ENCODE data around the gene STAT3.
"Not testable (repeated sequence)": the region's sequence is repeated elsewhere in the genome, so short reads cannot be mapped to it uniquely, and the experiment has no call there.

The STAT3 gene

GRCh38 chr17:42301022-42301421, 87.2 kb downstream of the STAT3 start:
- Histone ChIP-seq H3K4me1 (ENCODE audit: control insufficient read depth, insufficient read depth, low read length) (no peaks in the 10 kb centered on the region), H3K9me3 (ENCODE audit: control insufficient read depth, low read length) (no peaks in the 10 kb centered on the region), H3K36me3 (ENCODE audit: control insufficient read depth, insufficient read depth, low read length) (no peaks in the 10 kb centered on the region), H3K4me3 (ENCODE audit: insufficient read depth, low read depth, low read length) (no peak overlapping the region), H3K27me3 (ENCODE audit: control insufficient read depth, insufficient read depth, low read length, poor library complexity, severe bottlenecking) (no peaks in the 10 kb centered on the region), H3K27ac (ENCODE audit: insufficient read depth, low read depth, low read length, poor library complexity, severe bottlenecking) (no peak overlapping the region)
- 91 to 92% methylated on average over 9 of the region's 9 CpGs for WGBS, 2 experiments

- not testable (repeated sequence) for H3K4me3 ChIP-seq (ENCODE audit: insufficient read depth, low read depth, low read length); H3K36me3 ChIP-seq (ENCODE audit: control insufficient read depth, insufficient read depth, low read length); H3K27ac ChIP-seq (ENCODE audit: insufficient read depth, low read depth, low read length, poor library complexity, severe bottlenecking); H3K9me3 ChIP-seq (ENCODE audit: control insufficient read depth, low read length); H3K4me1 ChIP-seq (ENCODE audit: control insufficient read depth, insufficient read depth, low read length); H3K27me3 ChIP-seq (ENCODE audit: control insufficient read depth, insufficient read depth, low read length, poor library complexity, severe bottlenecking)
- WGBS, 2 experiments: 78 to 91% methylated on average over 3 to 4 of the region's 17 CpGs
Observed at GRCh38 chr17:42299913-42300312, 88.3 kb downstream of the STAT3 start.

GRCh38 chr17:42299361-42299760, 88.9 kb downstream of the STAT3 start:
- H3K4me3 ChIP-seq (ENCODE audit: insufficient read depth, low read depth, low read length); H3K27me3 ChIP-seq (ENCODE audit: control insufficient read depth, insufficient read depth, low read length, poor library complexity, severe bottlenecking); H3K27ac ChIP-seq (ENCODE audit: insufficient read depth, low read depth, low read length, poor library complexity, severe bottlenecking); H3K4me1 ChIP-seq (ENCODE audit: control insufficient read depth, insufficient read depth, low read length); H3K9me3 ChIP-seq (ENCODE audit: control insufficient read depth, low read length); H3K36me3 ChIP-seq (ENCODE audit: control insufficient read depth, insufficient read depth, low read length): not testable (repeated sequence)
- WGBS, 2 experiments: 95 to 97% methylated on average over 10 of the region's 10 CpGs

- H3K27me3 ChIP-seq (ENCODE audit: control insufficient read depth, insufficient read depth, low read length, poor library complexity, severe bottlenecking); H3K4me1 ChIP-seq (ENCODE audit: control insufficient read depth, insufficient read depth, low read length); H3K9me3 ChIP-seq (ENCODE audit: control insufficient read depth, low read length); H3K27ac ChIP-seq (ENCODE audit: insufficient read depth, low read depth, low read length, poor library complexity, severe bottlenecking); H3K4me3 ChIP-seq (ENCODE audit: insufficient read depth, low read depth, low read length); H3K36me3 ChIP-seq (ENCODE audit: control insufficient read depth, insufficient read depth, low read length): not testable (repeated sequence)
- 94 to 95% methylated on average over 8 to 9 of the region's 10 CpGs for WGBS, 2 experiments
Observed at GRCh38 chr17:42297775-42298174, 90.5 kb downstream of the STAT3 start.

- H3K27me3 ChIP-seq (ENCODE audit: control insufficient read depth, insufficient read depth, low read length, poor library complexity, severe bottlenecking): no peaks in the 10 kb centered on the region
- H3K27ac ChIP-seq (ENCODE audit: insufficient read depth, low read depth, low read length, poor library complexity, severe bottlenecking): no peak overlapping the region
- WGBS, 2 experiments: 89 to 93% methylated on average over 3 of the region's 3 CpGs
- H3K4me3 ChIP-seq (ENCODE audit: insufficient read depth, low read depth, low read length): no peak overlapping the region
- no peaks in the 10 kb centered on the region for H3K9me3 ChIP-seq (ENCODE audit: control insufficient read depth, low read length)
- no peaks in the 10 kb centered on the region for H3K36me3 ChIP-seq (ENCODE audit: control insufficient read depth, insufficient read depth, low read length)
- H3K4me1 ChIP-seq (ENCODE audit: control insufficient read depth, insufficient read depth, low read length): no peaks in the 10 kb centered on the region
Observed at GRCh38 chr17:42296012-42296411, 92.2 kb downstream of the STAT3 start.

- H3K9me3 ChIP-seq (ENCODE audit: control insufficient read depth, low read length): no peaks in the 10 kb centered on the region
- 91% methylated on average over 12 of the region's 12 CpGs for WGBS, 2 experiments
- no peak overlapping the region for H3K27ac ChIP-seq (ENCODE audit: insufficient read depth, low read depth, low read length, poor library complexity, severe bottlenecking)
- H3K4me1 ChIP-seq (ENCODE audit: control insufficient read depth, insufficient read depth, low read length): no peaks in the 10 kb centered on the region
- H3K36me3 ChIP-seq (ENCODE audit: control insufficient read depth, insufficient read depth, low read length): no peaks in the 10 kb centered on the region
- H3K27me3 ChIP-seq (ENCODE audit: control insufficient read depth, insufficient read depth, low read length, poor library complexity, severe bottlenecking): peaks cover 8% of the 10 kb centered on the region
- H3K4me3 ChIP-seq (ENCODE audit: insufficient read depth, low read depth, low read length): no peak overlapping the region
Observed at GRCh38 chr17:42294469-42295398, 93.5 kb downstream of the STAT3 start.

GRCh38 chr17:42291129-42291528, 97.1 kb downstream of the STAT3 start:
- H3K4me1 ChIP-seq (ENCODE audit: control insufficient read depth, insufficient read depth, low read length): no peaks in the 10 kb centered on the region
- no peaks in the 10 kb centered on the region for H3K36me3 ChIP-seq (ENCODE audit: control insufficient read depth, insufficient read depth, low read length)
- H3K27me3 ChIP-seq (ENCODE audit: control insufficient read depth, insufficient read depth, low read length, poor library complexity, severe bottlenecking): peaks cover 40% of the 10 kb centered on the region
- WGBS, 2 experiments: 87 to 94% methylated on average over 11 of the region's 11 CpGs
- no peak overlapping the region for H3K27ac ChIP-seq (ENCODE audit: insufficient read depth, low read depth, low read length, poor library complexity, severe bottlenecking)
- no peaks in the 10 kb centered on the region for H3K9me3 ChIP-seq (ENCODE audit: control insufficient read depth, low read length)
- H3K4me3 ChIP-seq (ENCODE audit: insufficient read depth, low read depth, low read length): no peak overlapping the region

GRCh38 chr17:42290577-42290976, 97.7 kb downstream of the STAT3 start:
- Histone ChIP-seq H3K27ac (ENCODE audit: insufficient read depth, low read depth, low read length, poor library complexity, severe bottlenecking) (no peak overlapping the region), H3K4me1 (ENCODE audit: control insufficient read depth, insufficient read depth, low read length) (no peaks in the 10 kb centered on the region), H3K36me3 (ENCODE audit: control insufficient read depth, insufficient read depth, low read length) (no peaks in the 10 kb centered on the region), H3K4me3 (ENCODE audit: insufficient read depth, low read depth, low read length) (no peak overlapping the region), H3K27me3 (ENCODE audit: control insufficient read depth, insufficient read depth, low read length, poor library complexity, severe bottlenecking) (peaks cover 40% of the 10 kb centered on the region), H3K9me3 (ENCODE audit: control insufficient read depth, low read length) (no peaks in the 10 kb centered on the region)
- 96 to 97% methylated on average over 4 to 5 of the region's 5 CpGs for WGBS, 2 experiments

- 92 to 93% methylated on average over 9 of the region's 9 CpGs for WGBS, 2 experiments
- Histone ChIP-seq H3K36me3 (ENCODE audit: control insufficient read depth, insufficient read depth, low read length) (no peaks in the 10 kb centered on the region), H3K4me3 (ENCODE audit: insufficient read depth, low read depth, low read length) (no peak overlapping the region), H3K27me3 (ENCODE audit: control insufficient read depth, insufficient read depth, low read length, poor library complexity, severe bottlenecking) (peaks cover 40% of the 10 kb centered on the region), H3K27ac (ENCODE audit: insufficient read depth, low read depth, low read length, poor library complexity, severe bottlenecking) (no peak overlapping the region), H3K9me3 (ENCODE audit: control insufficient read depth, low read length) (no peaks in the 10 kb centered on the region), H3K4me1 (ENCODE audit: control insufficient read depth, insufficient read depth, low read length) (no peaks in the 10 kb centered on the region)
Observed at GRCh38 chr17:42289611-42290181, 98.5 kb downstream of the STAT3 start.

GRCh38 chr17:42288803-42289610, 99.2 kb downstream of the STAT3 start:
- WGBS, 2 experiments: 62 to 68% methylated on average over 43 to 44 of the region's 44 CpGs
- H3K4me1 ChIP-seq (ENCODE audit: control insufficient read depth, insufficient read depth, low read length): no peaks in the 10 kb centered on the region
- H3K36me3 ChIP-seq (ENCODE audit: control insufficient read depth, insufficient read depth, low read length): no peaks in the 10 kb centered on the region
- H3K27ac ChIP-seq (ENCODE audit: insufficient read depth, low read depth, low read length, poor library complexity, severe bottlenecking): no peak overlapping the region
- peaks cover 40% of the 10 kb centered on the region for H3K27me3 ChIP-seq (ENCODE audit: control insufficient read depth, insufficient read depth, low read length, poor library complexity, severe bottlenecking)
- H3K9me3 ChIP-seq (ENCODE audit: control insufficient read depth, low read length): no peaks in the 10 kb centered on the region
- peak overlapping the region; percentile 32 for H3K4me3 ChIP-seq (ENCODE audit: insufficient read depth, low read depth, low read length)
